RWPE1 (cell line): ENCODE results near the gene MME.

ENCODE experiments used
- CTCF ChIA-PET: fragments of 350-600 bp; sonication (Branson Sonifier 250); formaldehyde crosslinking; extraction: SDS; loops from one replicate; lab custom pipeline; 2021; lab: Yijun Ruan, JAX
- POLR2A ChIA-PET: fragments of 400-600 bp; formaldehyde crosslinking; extraction: SDS; loops from one replicate; lab custom pipeline; 2020; ENCODE audit warnings: antibody characterized with exemption; ENCODE audit not compliant: low non-redundant PET; lab: Yijun Ruan, JAX
- DNase-seq: peaks from one replicate; pipeline ENCODE4 v3.0.0; 2012; ENCODE audit warnings: low spot score
- H3K27ac ChIP-seq: fragments of 450-650 bp; 2 replicates; pipeline ENCODE4 v1.5.1; 2017
- CTCF ChIP-seq: fragments of 450-650 bp; conservative IDR thresholded peaks from 2 replicates; pipeline ENCODE4 v1.5.1; 2017; ENCODE audit warnings: low read depth, mild to moderate bottlenecking

Gene MME

GRCh38 chr3:155102329-155102728 is 22.2 kb downstream of the MME start:
- ChIA-PET POLR2A (no interaction called here), CTCF (no interaction called here)
- no peak overlapping the region for H3K27ac ChIP-seq
- peak; percentile 27 for DNase-seq
- TF ChIP-seq CTCF, result no peak

GRCh38 chr3:155103686-155104085 is 23.6 kb downstream of the MME start:
- POLR2A ChIA-PET, result no interaction called here
- CTCF ChIA-PET, result no interaction called here
- H3K27ac ChIP-seq, result no peak overlapping the region
- no peak for DNase-seq
- no peak for TF ChIP-seq CTCF

GRCh38 chr3:155106119-155106518 is 26.0 kb downstream of the MME start:
- CTCF ChIA-PET, result interaction anchor here (0.6 kb wide), 1 partner anchor 64 kb away, joined by 3 read pairs; no protein-coding TSS in a partner anchor
- no peak for DNase-seq
- no peak for TF ChIP-seq CTCF
- POLR2A ChIA-PET, result no interaction called here
- H3K27ac ChIP-seq, result no peak overlapping the region

GRCh38 chr3:155110022-155110421 is 29.9 kb downstream of the MME start:
- DNase-seq, result no peak
- ChIA-PET CTCF (no interaction called here), POLR2A (no interaction called here)
- TF ChIP-seq CTCF, result no peak
- H3K27ac ChIP-seq, result no peak overlapping the region

GRCh38 chr3:155110996-155111901 is 31.1 kb downstream of the MME start:
- no peak for DNase-seq
- TF ChIP-seq CTCF, result no peak
- ChIA-PET POLR2A (no interaction called here), CTCF (no interaction called here)
- no peak overlapping the region for H3K27ac ChIP-seq

- CTCF ChIA-PET, result no interaction called here
Measured at GRCh38 chr3:155111971-155112370, 31.9 kb downstream of the MME start.

More at GRCh38 chr3:155111971-155112370, 31.9 kb downstream of the MME start:
- TF ChIP-seq CTCF, result no peak
- DNase-seq, result no peak
- H3K27ac ChIP-seq, result no peak overlapping the region
- POLR2A ChIA-PET, result no interaction called here
